CD14-positive monocyte (primary cell): ENCODE results near the gene HK1. TPM values are rescaled to one million over a fixed set of nuclear protein-coding genes. Genes with fewer than 3 reads are reported as not detected.

Experiments used
- DNase-seq, 3 donors: peaks; one replicate each; pipeline ENCODE4 v3.0.0-alpha.2; 2011 to 2022
- H2AFZ ChIP-seq: 2 replicates; pipeline ENCODE4 v1.6.0; 2012; ENCODE audit warnings: mild to moderate bottlenecking, low read depth, low read length, inconsistent platforms; ENCODE audit not compliant: insufficient read depth, poor library complexity, severe bottlenecking
- H3K27ac ChIP-seq, 2 donors: 1 replicate in 1 of 2; 2 replicates in 1 of 2; pipeline ENCODE4 v1.5.1; 2012 to 2013; ENCODE audit warnings: low read length in 2 of 2, control low read depth in 1 of 2, inconsistent platforms in 1 of 2, low read depth in 1 of 2, mild to moderate bottlenecking in 1 of 2
- H3K27me3 ChIP-seq, 2 donors: one replicate each; pipeline versions ENCODE4 v1.6.0 to v1.6.1; 2011 to 2013; ENCODE audit warnings: low read length in 2 of 2; ENCODE audit not compliant: control insufficient read depth in 2 of 2, insufficient read depth in 2 of 2
- H3K36me3 ChIP-seq, 2 donors: replicated peaks in 1 of 2; 1 replicate in 1 of 2; 2 replicates in 1 of 2; pipeline versions ENCODE4 v1.5.1 to v1.6.1; 2012 to 2013; ENCODE audit warnings: low read length in 2 of 2, control low read depth in 1 of 2, inconsistent platforms in 1 of 2, mild to moderate bottlenecking in 1 of 2; ENCODE audit not compliant: insufficient read depth in 2 of 2, control insufficient read depth in 1 of 2
- H3K4me1 ChIP-seq, 2 donors: 1 replicate in 1 of 2; 2 replicates in 1 of 2; pipeline versions ENCODE4 v1.5.1 to v1.6.1; 2012 to 2013; ENCODE audit warnings: low read length in 2 of 2, control low read depth in 1 of 2, inconsistent platforms in 1 of 2, mild to moderate bottlenecking in 1 of 2, moderate library complexity in 1 of 2; ENCODE audit not compliant: insufficient read depth in 2 of 2, control insufficient read depth in 1 of 2
- H3K4me2 ChIP-seq: replicated peaks from 2 replicates; pipeline ENCODE3; 2012; ENCODE audit warnings: low read length, moderate library complexity, mild to moderate bottlenecking; ENCODE audit not compliant: poor library complexity, severe bottlenecking; ENCODE audit errors: extremely low read depth
- H3K4me3 ChIP-seq, 3 experiments: fragments of 200-600 bp in 1 of 3; sonication (generic) in 1 of 3; replicated peaks in 1 of 3; 1 replicate in 2 of 3; 2 replicates in 1 of 3; pipeline ENCODE4 v1.5.1; 2011 to 2013; ENCODE audit warnings: low read length in 3 of 3, mild to moderate bottlenecking in 3 of 3, control low read depth in 2 of 3, low read depth in 2 of 3, inconsistent platforms in 1 of 3, moderate library complexity in 1 of 3
- H3K79me2 ChIP-seq: 2 replicates; pipeline ENCODE4 v1.6.0; 2012; ENCODE audit warnings: mild to moderate bottlenecking, control low read depth, inconsistent platforms, low read length, moderate library complexity; ENCODE audit not compliant: insufficient read depth
- H3K9ac ChIP-seq: 2 replicates; pipeline ENCODE4 v1.6.0; 2017; ENCODE audit warnings: low read length, mild to moderate bottlenecking; ENCODE audit not compliant: insufficient read depth, poor library complexity, severe bottlenecking
- H3K9me3 ChIP-seq, 2 donors: replicated peaks in 1 of 2; 1 replicate in 1 of 2; 2 replicates in 1 of 2; pipeline versions ENCODE4 v1.5.1 to v1.6.1; 2012 to 2013; ENCODE audit warnings: low read length in 2 of 2, control low read depth in 1 of 2; ENCODE audit not compliant: control insufficient read depth in 1 of 2, insufficient read depth in 1 of 2
- H4K20me1 ChIP-seq: 2 replicates; pipeline ENCODE4 v1.6.0; 2012; ENCODE audit warnings: mild to moderate bottlenecking, low read length, control low read depth, moderate library complexity; ENCODE audit not compliant: insufficient read depth
- H3K27ac Mint-ChIP-seq, 7 donors: one replicate each; pipeline ENCODE4 v1.8.0; 2020; ENCODE audit warnings: mild to moderate bottlenecking in 7 of 7, mixed read lengths in 7 of 7, moderate library complexity in 6 of 7, inconsistent platforms in 2 of 7
- H3K27me3 Mint-ChIP-seq, 3 donors: one replicate each; pipeline ENCODE4 v1.8.0; 2021 to 2022; ENCODE audit warnings: low read depth in 3 of 3, mild to moderate bottlenecking in 3 of 3, mixed read lengths in 3 of 3, moderate library complexity in 3 of 3, inconsistent platforms in 1 of 3
- H3K36me3 Mint-ChIP-seq, 2 donors: one replicate each; pipeline ENCODE4 v1.8.0; 2020; ENCODE audit warnings: mixed read lengths in 2 of 2, inconsistent platforms in 1 of 2, mild to moderate bottlenecking in 1 of 2
- H3K4me1 Mint-ChIP-seq: one replicate; pipeline ENCODE4 v1.8.0; 2020; ENCODE audit warnings: mild to moderate bottlenecking, mixed read lengths
- H3K4me3 Mint-ChIP-seq, 2 donors: one replicate each; pipeline ENCODE4 v1.8.0; 2020; ENCODE audit warnings: mild to moderate bottlenecking in 2 of 2, mixed read lengths in 2 of 2, moderate library complexity in 1 of 2
- H3K9me3 Mint-ChIP-seq, 7 donors: one replicate each; pipeline ENCODE4 v1.8.0; 2020 to 2022; ENCODE audit warnings: mixed read lengths in 7 of 7, mild to moderate bottlenecking in 6 of 7, moderate library complexity in 6 of 7, inconsistent platforms in 2 of 7
- WGBS: methylation state at CpG from one replicate; pipeline ENCODE4 v1.1.5; 2013; ENCODE audit warnings: missing lambda C conversion rate; ENCODE audit not compliant: insufficient coverage; 5-methylcytosine and 5-hydroxymethylcytosine counted together
- intact Hi-C, 2 donors: fragments of 100-400 bp; cut with micrococcal nuclease; formaldehyde crosslinking; loops; one replicate each; pipeline versions ENCODE4 v1.15.0 to v1.15.1; 2023
- polyA plus RNA-seq, 3 donors: library from polyadenylated mRNA; depleted of rRNA in 1 of 3; unstranded in 2 of 3; stranded (reverse) in 1 of 3; fragments of 300-500 nt in 2 of 3; fragments of >200 nt in 1 of 3; fragmentation: Illumina TruSeq in 2 of 3; gene quantifications; 1 replicate in 2 of 3; 2 replicates in 1 of 3; pipeline ENCODE4 v1.2.3, GENCODE V29; 2012 to 2021
- TF ChIP-seq, protein P1 (sequence below): fragments of 200-600 bp; IDR thresholded peaks from one replicate; pipeline ENCODE4 v1.8.0; 2022; ENCODE audit warnings: antibody characterized with exemption, mild to moderate bottlenecking

The HK1 gene
- polyA plus RNA-seq, 3 donors: 57.9 to 146 (median 125) TPM

DNA sequence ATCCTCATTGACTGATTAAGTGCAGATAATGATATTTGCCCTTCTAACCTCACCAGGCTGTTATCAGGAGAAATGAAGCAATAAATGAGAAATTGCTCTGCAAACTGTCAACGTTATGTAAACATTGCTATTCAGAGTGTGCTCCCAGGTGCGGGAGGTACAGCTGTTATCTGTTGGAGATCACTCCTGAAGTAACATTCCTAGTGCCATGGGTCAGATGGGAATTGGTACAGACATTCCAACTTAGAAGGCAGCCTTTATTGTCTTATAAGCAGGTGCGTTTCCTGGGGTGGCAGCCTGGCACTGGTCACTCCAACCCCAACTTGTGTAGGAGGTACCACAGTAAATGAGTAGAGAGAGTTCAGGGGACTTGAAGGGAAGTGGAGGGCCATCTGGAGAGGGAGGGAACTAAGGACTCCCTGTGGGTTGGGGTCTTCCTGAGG lies 36.8 kb downstream of the HK1 start:
- H3K27me3 ChIP-seq: no peaks in the 10 kb centered on the region
- H4K20me1 ChIP-seq: peaks cover 13% of the 10 kb centered on the region
- no peak overlapping the region for H3K27ac ChIP-seq
- no peak overlapping the region for H3K4me3 ChIP-seq
- Mint-ChIP-seq H3K36me3 (no peaks in the 10 kb centered on the region), H3K27ac (peak overlapping the region in 1 of 7 donors; percentile 20), H3K4me1 (peaks cover 17% of the 10 kb centered on the region), H3K27me3 (peaks cover 2% of the 10 kb centered on the region in 3 donors), H3K4me3 (no peak overlapping the region), H3K9me3 (no peaks in the 10 kb centered on the region)
- peaks cover 15% of the 10 kb centered on the region for H3K79me2 ChIP-seq
- no peak overlapping the region for H2AFZ ChIP-seq
- H3K4me1 ChIP-seq: peaks cover 18 to 24% of the 10 kb centered on the region in 2 donors
- no peak for DNase-seq
- TF ChIP-seq, protein P1, sequence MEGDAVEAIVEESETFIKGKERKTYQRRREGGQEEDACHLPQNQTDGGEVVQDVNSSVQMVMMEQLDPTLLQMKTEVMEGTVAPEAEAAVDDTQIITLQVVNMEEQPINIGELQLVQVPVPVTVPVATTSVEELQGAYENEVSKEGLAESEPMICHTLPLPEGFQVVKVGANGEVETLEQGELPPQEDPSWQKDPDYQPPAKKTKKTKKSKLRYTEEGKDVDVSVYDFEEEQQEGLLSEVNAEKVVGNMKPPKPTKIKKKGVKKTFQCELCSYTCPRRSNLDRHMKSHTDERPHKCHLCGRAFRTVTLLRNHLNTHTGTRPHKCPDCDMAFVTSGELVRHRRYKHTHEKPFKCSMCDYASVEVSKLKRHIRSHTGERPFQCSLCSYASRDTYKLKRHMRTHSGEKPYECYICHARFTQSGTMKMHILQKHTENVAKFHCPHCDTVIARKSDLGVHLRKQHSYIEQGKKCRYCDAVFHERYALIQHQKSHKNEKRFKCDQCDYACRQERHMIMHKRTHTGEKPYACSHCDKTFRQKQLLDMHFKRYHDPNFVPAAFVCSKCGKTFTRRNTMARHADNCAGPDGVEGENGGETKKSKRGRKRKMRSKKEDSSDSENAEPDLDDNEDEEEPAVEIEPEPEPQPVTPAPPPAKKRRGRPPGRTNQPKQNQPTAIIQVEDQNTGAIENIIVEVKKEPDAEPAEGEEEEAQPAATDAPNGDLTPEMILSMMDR: no peak
- no peaks in the 10 kb centered on the region for H3K36me3 ChIP-seq
- no peak overlapping the region for H3K4me2 ChIP-seq
- H3K9ac ChIP-seq: no peak overlapping the region
- intact Hi-C loops: loop anchor here in 1 of 2 donors (2.0 kb wide), 1 partner anchor 94 kb away; no protein-coding TSS in a partner anchor
- no peaks in the 10 kb centered on the region for H3K9me3 ChIP-seq
- WGBS: 80% methylated on average over 2 of the region's 3 CpGs

DNA sequence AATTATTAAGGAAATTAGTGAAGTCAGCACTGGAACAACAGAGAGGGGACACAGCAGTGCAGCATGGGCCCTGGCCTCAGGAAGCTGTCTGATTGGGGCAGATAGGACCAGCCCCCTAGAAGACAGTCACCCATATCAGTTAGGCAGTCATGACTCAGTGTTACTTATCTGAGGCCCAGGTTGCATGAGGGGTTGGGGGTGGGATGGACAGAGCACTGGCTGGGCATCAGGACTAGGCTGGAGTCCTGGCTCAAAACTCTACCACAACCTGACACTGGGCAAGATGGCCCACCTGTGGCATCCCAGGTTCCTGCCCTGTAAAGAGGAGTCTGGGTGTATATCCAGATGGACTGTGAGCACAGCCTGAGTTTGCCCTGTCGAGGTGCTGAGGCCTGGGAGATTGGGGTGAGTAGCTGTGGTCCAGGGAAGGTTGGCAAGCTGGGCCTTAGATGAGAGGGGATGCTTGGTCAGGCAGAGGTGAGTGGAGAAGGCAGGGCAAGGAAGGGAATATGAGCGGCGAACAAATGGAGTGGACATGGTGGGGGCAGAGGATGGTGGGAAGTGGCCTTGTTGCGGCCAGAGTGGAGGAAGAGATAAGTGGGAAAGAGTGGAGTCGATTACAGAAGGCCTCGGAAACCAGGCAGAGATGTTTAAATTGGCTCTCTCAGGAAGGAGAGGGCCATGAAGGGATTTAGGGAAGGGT lies 37.5 kb downstream of the HK1 start:
- H4K20me1 ChIP-seq: peaks cover 20% of the 10 kb centered on the region
- Mint-ChIP-seq H3K9me3 (no peaks in the 10 kb centered on the region), H3K4me3 (no peak overlapping the region), H3K27me3 (peaks cover 2% of the 10 kb centered on the region in 3 donors), H3K36me3 (no peaks in the 10 kb centered on the region), H3K27ac (peak overlapping the region in 1 of 7 donors; percentile 20), H3K4me1 (peaks cover 23% of the 10 kb centered on the region)
- DNase-seq: no peak
- H3K4me1 ChIP-seq: peaks cover 25 to 30% of the 10 kb centered on the region in 2 donors
- no peaks in the 10 kb centered on the region for H3K36me3 ChIP-seq
- H3K9ac ChIP-seq: no peak overlapping the region
- no peak overlapping the region for H3K4me2 ChIP-seq
- intact Hi-C loops: loop anchor here in 1 of 2 donors (2.0 kb wide), 1 partner anchor 93 kb away; no protein-coding TSS in a partner anchor
- H3K27me3 ChIP-seq: no peaks in the 10 kb centered on the region
- H3K4me3 ChIP-seq: no peak overlapping the region
- no peaks in the 10 kb centered on the region for H3K9me3 ChIP-seq
- TF ChIP-seq, protein P1: no peak
- H3K27ac ChIP-seq: no peak overlapping the region
- H3K79me2 ChIP-seq: peaks cover 21% of the 10 kb centered on the region
- 99% methylated on average over 6 of the region's 6 CpGs for WGBS
- no peak overlapping the region for H2AFZ ChIP-seq
